PC-3 (cell line): ENCODE results near the gene NAIF1. TPM values are rescaled to one million over a fixed set of nuclear protein-coding genes. Genes with fewer than 3 reads are reported as not detected.
"Not testable (repeated sequence)": the region's sequence is repeated elsewhere in the genome, so short reads cannot be mapped to it uniquely, and the experiment has no call there.

Experiments
- ATAC-seq: fragments of 200-7000 bp; cut with Tn5 transposase; 2 replicates; pipeline ENCODE4 v1.9.1; 2020; ENCODE audit warnings: mild to moderate bottlenecking, moderate library complexity
- BruUV-seq: library from RNA; stranded (reverse); fragments of 400-500 nt; replicated peaks from 2 replicates; lab custom pipeline; 2021; lab: Mats Ljungman, UMichigan
- CTCF ChIA-PET: fragments of 300-600 bp; sonication (Branson Sonifier 250); formaldehyde crosslinking; loops from one replicate; lab custom pipeline; 2022; ENCODE audit warnings: antibody characterized with exemption; lab: Charles Lee
- POLR2A ChIA-PET: fragments of 300-600 bp; sonication (Branson Sonifier 250); formaldehyde crosslinking; loops from one replicate; lab custom pipeline; 2022; ENCODE audit warnings: antibody characterized with exemption; ENCODE audit not compliant: unreplicated experiment; lab: Charles Lee
- DNase-seq: peaks from one replicate; pipeline ENCODE4 v3.0.0-alpha.2; 2015
- H2AFZ ChIP-seq: fragments of 300-600 bp; sonication (generic); 2 replicates; pipeline ENCODE4 v1.6.0; 2016; ENCODE audit warnings: antibody characterized with exemption, low read length
- H3F3A ChIP-seq: fragments of 300-600 bp; sonication (generic); one replicate; pipeline ENCODE4 v1.6.0; 2017; ENCODE audit warnings: antibody characterized with exemption, low read length, control low read depth, mild to moderate bottlenecking; ENCODE audit not compliant: unreplicated experiment
- H3K27ac ChIP-seq: fragments of 300-600 bp; sonication (generic); 2 replicates; pipeline ENCODE4 v1.5.1; 2016; ENCODE audit warnings: mild to moderate bottlenecking, low read length
- H3K27me3 ChIP-seq: fragments of 300-600 bp; sonication (generic); 2 replicates; pipeline ENCODE4 v1.6.1; 2016; ENCODE audit warnings: low read length, mixed read lengths
- H3K36me3 ChIP-seq: fragments of 300-600 bp; sonication (generic); 2 replicates; pipeline ENCODE4 v1.6.1; 2016; ENCODE audit warnings: low read depth, mixed run types, low read length, mixed read lengths
- H3K4me1 ChIP-seq: fragments of 300-600 bp; sonication (generic); 2 replicates; pipeline ENCODE4 v1.5.1; 2016; ENCODE audit warnings: low read length; ENCODE audit not compliant: insufficient read depth
- H3K4me2 ChIP-seq: fragments of 300-600 bp; sonication (generic); 2 replicates; pipeline ENCODE4 v1.6.0; 2016; ENCODE audit warnings: low read length
- H3K4me3 ChIP-seq: fragments of 300-600 bp; sonication (generic); 2 replicates; pipeline ENCODE4 v1.5.1; 2016; ENCODE audit warnings: mild to moderate bottlenecking, low read length, mixed read lengths
- H3K79me2 ChIP-seq: fragments of 300-600 bp; sonication (generic); 2 replicates; pipeline ENCODE4 v1.6.1; 2017; ENCODE audit warnings: low read length, mixed read lengths
- H3K9ac ChIP-seq: fragments of 300-600 bp; sonication (generic); 2 replicates; pipeline ENCODE4 v1.6.0; 2016; ENCODE audit warnings: mild to moderate bottlenecking, low read length
- H3K9me2 ChIP-seq: fragments of 300-600 bp; sonication (generic); replicated peaks from 2 replicates; pipeline ENCODE4 v1.6.1; 2016; ENCODE audit warnings: mixed run types, low read length, mixed read lengths
- H3K9me3 ChIP-seq: fragments of 300-600 bp; sonication (generic); 2 replicates; pipeline ENCODE4 v1.6.1; 2016; ENCODE audit warnings: low read length, mixed read lengths
- H4K20me1 ChIP-seq: fragments of 300-600 bp; sonication (generic); 2 replicates; pipeline ENCODE4 v1.6.1; 2016; ENCODE audit warnings: low read length, mixed read lengths
- EZH2 ChIP-seq: fragments of 300-600 bp; sonication (generic); IDR thresholded peaks from one replicate; pipeline ENCODE4 v1.6.1; 2017; ENCODE audit warnings: antibody characterized with exemption, mild to moderate bottlenecking, low read length; ENCODE audit not compliant: unreplicated experiment
- EZH2phosphoT487 ChIP-seq: fragments of 300-600 bp; sonication (generic); IDR thresholded peaks from 2 replicates; pipeline ENCODE4 v1.6.1; 2018; ENCODE audit warnings: mild to moderate bottlenecking, antibody characterized with exemption, low read length, borderline replicate concordance
- intact Hi-C: fragments of 100-400 bp; cut with micrococcal nuclease; formaldehyde crosslinking; loops from 2 replicates; pipeline ENCODE4 v1.9.0; 2023
- total RNA-seq: library from RNA; depleted of rRNA; stranded (reverse); fragments of >200 nt; gene quantifications from 2 replicates; pipeline ENCODE4 v1.2.3, GENCODE V29; 2014
- TF ChIP-seq, protein P1 (sequence below): fragments of 300-600 bp; sonication (generic); conservative IDR thresholded peaks from 2 replicates; pipeline ENCODE4 v1.5.1; 2017; ENCODE audit warnings: antibody characterized with exemption, low read depth, mild to moderate bottlenecking, low read length

NAIF1 gene
- total RNA-seq, 1 experiment from 2014 or later, result 8.4 TPM

- Histone ChIP-seq H3K27me3 (no peaks in the 10 kb centered on the region), H2AFZ (no peak overlapping the region), H3K36me3 (no peaks in the 10 kb centered on the region), H3K79me2 (no peaks in the 10 kb centered on the region), H3K4me2 (no peak overlapping the region), H3K4me3 (no peak overlapping the region), H3K9me2 (no peaks in the 10 kb centered on the region), H3F3A (no peaks in the 10 kb centered on the region), H3K4me1 (peaks cover 26% of the 10 kb centered on the region), H3K9me3 (no peaks in the 10 kb centered on the region), H4K20me1 (no peaks in the 10 kb centered on the region), H3K9ac (no peak overlapping the region), H3K27ac (no peak overlapping the region)
- TF ChIP-seq EZH2 (no peak), EZH2phosphoT487 (no peak)
- TF ChIP-seq, protein P1, sequence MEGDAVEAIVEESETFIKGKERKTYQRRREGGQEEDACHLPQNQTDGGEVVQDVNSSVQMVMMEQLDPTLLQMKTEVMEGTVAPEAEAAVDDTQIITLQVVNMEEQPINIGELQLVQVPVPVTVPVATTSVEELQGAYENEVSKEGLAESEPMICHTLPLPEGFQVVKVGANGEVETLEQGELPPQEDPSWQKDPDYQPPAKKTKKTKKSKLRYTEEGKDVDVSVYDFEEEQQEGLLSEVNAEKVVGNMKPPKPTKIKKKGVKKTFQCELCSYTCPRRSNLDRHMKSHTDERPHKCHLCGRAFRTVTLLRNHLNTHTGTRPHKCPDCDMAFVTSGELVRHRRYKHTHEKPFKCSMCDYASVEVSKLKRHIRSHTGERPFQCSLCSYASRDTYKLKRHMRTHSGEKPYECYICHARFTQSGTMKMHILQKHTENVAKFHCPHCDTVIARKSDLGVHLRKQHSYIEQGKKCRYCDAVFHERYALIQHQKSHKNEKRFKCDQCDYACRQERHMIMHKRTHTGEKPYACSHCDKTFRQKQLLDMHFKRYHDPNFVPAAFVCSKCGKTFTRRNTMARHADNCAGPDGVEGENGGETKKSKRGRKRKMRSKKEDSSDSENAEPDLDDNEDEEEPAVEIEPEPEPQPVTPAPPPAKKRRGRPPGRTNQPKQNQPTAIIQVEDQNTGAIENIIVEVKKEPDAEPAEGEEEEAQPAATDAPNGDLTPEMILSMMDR, result no peak
- ChIA-PET CTCF (no interaction called here), POLR2A (no interaction called here)
- intact Hi-C loops, result no loop called here
- ATAC-seq (no peak), DNase-seq (no peak)
- no TSS peak for BruUV-seq
These were observed 19.9 kb downstream of the NAIF1 start for GRCh38 chr9:128047231-128047630.

DNA sequence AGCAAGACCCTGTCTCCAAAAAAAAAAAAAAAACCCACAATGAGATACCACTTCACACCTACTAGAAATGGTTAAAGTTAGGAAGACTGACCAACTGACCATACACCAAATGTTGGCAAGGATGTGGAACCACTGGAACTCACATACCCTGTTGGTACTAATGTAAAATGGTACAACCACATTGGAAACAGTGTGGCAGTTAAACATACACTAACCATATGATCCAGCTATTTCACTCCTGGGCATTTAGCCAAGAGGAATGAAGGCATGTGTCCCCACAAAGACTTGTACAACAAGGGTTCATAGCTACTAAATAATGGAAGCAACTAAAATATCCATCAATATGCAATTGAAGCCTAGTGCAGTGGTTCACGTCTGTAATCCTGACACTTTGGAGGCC is 21.3 kb downstream of the NAIF1 start:
- no peaks in the 10 kb centered on the region for H3F3A ChIP-seq
- peaks cover 16% of the 10 kb centered on the region for H3K4me1 ChIP-seq
- no peaks in the 10 kb centered on the region for H3K9me2 ChIP-seq
- H3K27me3 ChIP-seq, result no peaks in the 10 kb centered on the region
- TF ChIP-seq EZH2, result no peak
- H3K9me3 ChIP-seq, result no peaks in the 10 kb centered on the region
- CTCF ChIA-PET, result no interaction called here
- H3K79me2 ChIP-seq, result no peaks in the 10 kb centered on the region
- no peak overlapping the region for H3K27ac ChIP-seq
- ATAC-seq, result no peak
- BruUV-seq, result no TSS peak
- no peak overlapping the region for H3K4me2 ChIP-seq
- H4K20me1 ChIP-seq, result no peaks in the 10 kb centered on the region
- no peaks in the 10 kb centered on the region for H3K36me3 ChIP-seq
- intact Hi-C loops, result no loop called here
- H2AFZ ChIP-seq, result no peak overlapping the region
- DNase-seq, result no peak
- POLR2A ChIA-PET, result no interaction called here
- no peak overlapping the region for H3K4me3 ChIP-seq
- no peak overlapping the region for H3K9ac ChIP-seq

GRCh38 chr9:128045409-128045808 is 21.7 kb downstream of the NAIF1 start:
- DNase-seq, H3K27ac ChIP-seq, POLR2A ChIA-PET, H3K9me2 ChIP-seq, H3K27me3 ChIP-seq, ATAC-seq, CTCF ChIA-PET, H2AFZ ChIP-seq, H3K9ac ChIP-seq, intact Hi-C loops, H3K79me2 ChIP-seq, H3K4me3 ChIP-seq, H4K20me1 ChIP-seq, H3K4me2 ChIP-seq, BruUV-seq, H3K36me3 ChIP-seq, H3K9me3 ChIP-seq, H3F3A ChIP-seq: not testable (repeated sequence)
- peaks cover 12% of the 10 kb centered on the region for H3K4me1 ChIP-seq

GRCh38 chr9:128043467-128043868 is 23.7 kb downstream of the NAIF1 start:
- ChIA-PET POLR2A (no interaction called here), CTCF (no interaction called here)
- BruUV-seq, result no TSS peak
- H3K27ac ChIP-seq, result no peak overlapping the region
- H3K9me2 ChIP-seq, result no peaks in the 10 kb centered on the region
- H3K9me3 ChIP-seq, result no peaks in the 10 kb centered on the region
- no peaks in the 10 kb centered on the region for H3K27me3 ChIP-seq
- H2AFZ ChIP-seq, result no peak overlapping the region
- no peaks in the 10 kb centered on the region for H4K20me1 ChIP-seq
- no peaks in the 10 kb centered on the region for H3K79me2 ChIP-seq
- H3K4me3 ChIP-seq, result no peak overlapping the region
- no peak overlapping the region for H3K4me2 ChIP-seq
- no peaks in the 10 kb centered on the region for H3K36me3 ChIP-seq
- intact Hi-C loops, result no loop called here
- no peak for DNase-seq
- peak; percentile 38 for ATAC-seq
- no peak overlapping the region for H3K9ac ChIP-seq
- no peak for TF ChIP-seq EZH2
- TF ChIP-seq, protein P1, result no peak
- TF ChIP-seq EZH2phosphoT487, result no peak
- H3K4me1 ChIP-seq, result peaks cover 5% of the 10 kb centered on the region; the same call in 1 of the 2 replicates
- H3F3A ChIP-seq, result no peaks in the 10 kb centered on the region
